Measurements from ENCODE around the gene ADGRG2.

The ADGRG2 gene

DNA sequence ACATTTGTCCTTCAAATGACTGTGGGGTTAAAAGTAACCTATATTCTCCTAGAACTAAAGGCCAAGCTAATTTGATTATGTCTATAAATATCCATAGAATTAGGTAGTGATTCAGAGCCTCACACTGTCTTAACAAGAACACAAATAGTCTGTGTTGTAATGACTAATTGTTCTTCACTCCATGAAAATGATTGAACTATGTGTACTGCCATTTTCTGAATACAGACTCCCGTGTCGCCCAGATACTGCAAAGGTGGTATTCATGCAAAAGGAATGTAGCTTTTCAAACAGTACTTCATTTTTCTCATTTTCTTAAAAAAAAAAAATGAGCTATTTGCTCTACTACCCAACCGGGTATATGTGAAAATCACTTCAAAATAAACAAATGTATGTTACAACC is 127.0 kb downstream of the ADGRG2 start:
- no peak for DNase-seq

DNA sequence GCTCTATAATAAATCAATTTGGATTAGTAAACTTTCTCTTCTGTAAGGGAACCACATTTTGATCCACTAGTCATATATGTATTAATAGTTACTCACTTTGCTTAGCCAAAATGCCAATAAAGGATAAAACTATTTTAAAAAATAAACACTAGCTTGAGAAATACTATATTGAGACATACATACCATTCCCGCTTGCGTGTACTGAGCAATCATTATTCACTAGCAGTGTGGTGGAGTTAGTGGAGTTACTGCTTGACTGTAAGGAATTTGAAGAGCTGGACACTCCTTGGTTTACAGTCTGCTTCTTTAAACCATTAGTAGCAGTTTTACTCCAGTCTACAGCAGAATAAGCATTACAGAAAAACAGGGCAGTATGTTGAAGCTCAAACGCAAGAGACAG is 127.6 kb downstream of the ADGRG2 start:
- no peak for DNase-seq

DNA sequence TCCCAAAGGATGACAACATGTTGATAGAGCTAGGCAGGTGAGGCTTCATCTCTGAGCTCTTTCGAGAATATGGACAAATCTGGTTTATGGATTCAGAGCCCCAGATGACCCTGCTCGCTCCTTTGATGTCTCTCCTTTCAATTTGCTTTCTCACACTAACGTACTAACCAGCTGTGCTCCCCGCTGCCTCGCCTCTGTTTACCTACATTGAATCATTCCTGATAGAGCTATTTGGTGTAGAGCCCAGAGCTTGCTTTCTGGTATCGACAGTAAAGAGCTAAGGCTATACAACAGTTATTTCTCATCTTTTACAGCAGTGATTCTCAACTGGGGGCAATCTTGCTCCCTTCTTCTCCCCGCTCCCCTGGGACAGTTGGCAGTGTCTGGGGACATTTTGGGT is 129.4 kb downstream of the ADGRG2 start:
- no peak for DNase-seq

DNA sequence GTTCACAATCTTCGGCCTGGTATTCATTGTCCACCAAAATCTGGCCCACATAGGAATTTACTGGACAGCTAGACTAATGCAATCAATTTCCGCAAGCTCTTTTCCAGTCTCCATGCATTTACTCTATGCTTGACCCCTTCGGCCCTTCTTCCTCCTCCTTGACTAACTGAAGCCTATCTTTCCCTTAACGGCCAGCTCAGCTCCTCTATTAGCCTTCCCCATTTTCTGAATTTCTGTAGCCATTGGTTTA is 137.2 kb downstream of the ADGRG2 start:
- no peak for DNase-seq

DNA sequence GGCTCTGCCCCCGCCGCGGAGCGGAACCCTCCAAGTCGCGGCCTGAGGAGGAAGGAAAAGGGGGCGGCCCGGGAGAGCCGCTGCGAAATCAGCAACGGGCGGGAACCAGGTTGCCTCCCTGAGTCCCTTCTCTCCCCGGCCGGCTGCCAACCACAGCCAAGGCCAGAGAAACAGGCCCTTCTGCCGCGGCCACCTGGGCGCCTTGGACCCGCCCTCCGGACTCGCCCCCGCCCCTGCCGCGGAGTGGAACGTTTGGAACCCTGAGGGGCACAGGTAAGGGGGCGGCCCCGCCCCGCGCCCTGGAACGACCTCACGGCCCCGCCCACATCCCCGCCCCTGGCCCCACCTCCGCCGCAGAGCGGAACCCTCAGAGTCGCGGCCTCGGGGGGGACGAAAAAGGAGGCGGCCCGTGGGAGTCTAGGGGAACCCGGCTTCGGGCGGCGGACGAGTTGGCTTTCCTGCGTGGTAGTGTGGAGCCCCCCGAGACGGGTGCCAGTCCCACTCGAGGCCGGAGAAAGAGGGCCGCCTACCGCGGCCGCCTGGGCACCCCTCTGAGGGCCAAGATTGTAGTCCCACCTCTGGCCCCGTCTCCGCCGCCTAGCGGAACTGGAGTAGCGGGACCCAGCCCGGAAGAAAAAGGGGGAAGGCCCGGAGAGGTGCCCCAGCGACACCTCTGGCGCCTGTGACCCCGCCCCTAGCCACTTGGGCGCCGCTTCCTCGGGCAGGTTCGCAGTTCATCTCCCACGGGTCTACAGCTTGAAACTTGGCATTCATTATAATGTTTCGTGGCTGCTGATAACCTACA is 137.7 kb downstream of the ADGRG2 start:
- peak; percentile 89 for DNase-seq

DNA sequence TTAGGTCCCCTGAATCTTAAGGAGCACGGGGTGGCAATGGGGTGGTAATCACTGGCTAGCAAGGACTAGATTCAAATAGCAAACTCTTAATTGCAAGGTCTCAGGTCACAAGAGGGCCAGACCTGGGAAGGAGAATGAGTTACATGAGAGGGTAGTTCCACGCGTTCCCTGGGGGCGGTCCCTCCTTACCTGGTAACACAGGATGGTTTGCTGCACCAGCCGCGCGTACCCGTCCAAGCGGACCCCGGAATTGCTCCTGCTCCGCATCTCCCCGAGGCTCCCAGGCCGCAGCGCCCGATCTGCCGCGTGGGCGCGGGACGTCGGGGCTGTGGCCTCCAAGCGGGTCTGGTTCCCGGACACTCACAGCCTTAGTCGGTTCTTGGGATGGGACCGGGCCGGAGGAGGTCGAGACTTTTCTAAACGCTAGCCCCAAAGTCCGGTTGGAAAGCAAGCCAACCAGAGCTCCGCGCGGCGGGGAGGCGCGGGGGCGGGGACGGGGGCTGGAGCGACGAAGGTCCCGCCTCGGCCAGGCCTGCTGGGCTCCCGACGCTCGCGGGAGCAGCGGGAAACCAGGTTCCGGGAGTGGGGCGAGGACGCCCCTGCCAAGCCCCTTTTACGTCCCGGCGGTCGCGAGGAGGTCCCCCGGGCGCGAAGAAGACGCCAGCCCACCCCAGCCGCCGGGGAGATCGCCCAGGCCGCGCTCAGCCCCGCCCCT is 138.4 kb downstream of the ADGRG2 start, which contains the start of gene PHKA2:
TSS of gene PHKA2 (minus strand) at position 449 of the 715 bp plus-strand sequence. CDS start at position 267, 182 bp downstream.
- DNase-seq: peak; percentile 77

DNA sequence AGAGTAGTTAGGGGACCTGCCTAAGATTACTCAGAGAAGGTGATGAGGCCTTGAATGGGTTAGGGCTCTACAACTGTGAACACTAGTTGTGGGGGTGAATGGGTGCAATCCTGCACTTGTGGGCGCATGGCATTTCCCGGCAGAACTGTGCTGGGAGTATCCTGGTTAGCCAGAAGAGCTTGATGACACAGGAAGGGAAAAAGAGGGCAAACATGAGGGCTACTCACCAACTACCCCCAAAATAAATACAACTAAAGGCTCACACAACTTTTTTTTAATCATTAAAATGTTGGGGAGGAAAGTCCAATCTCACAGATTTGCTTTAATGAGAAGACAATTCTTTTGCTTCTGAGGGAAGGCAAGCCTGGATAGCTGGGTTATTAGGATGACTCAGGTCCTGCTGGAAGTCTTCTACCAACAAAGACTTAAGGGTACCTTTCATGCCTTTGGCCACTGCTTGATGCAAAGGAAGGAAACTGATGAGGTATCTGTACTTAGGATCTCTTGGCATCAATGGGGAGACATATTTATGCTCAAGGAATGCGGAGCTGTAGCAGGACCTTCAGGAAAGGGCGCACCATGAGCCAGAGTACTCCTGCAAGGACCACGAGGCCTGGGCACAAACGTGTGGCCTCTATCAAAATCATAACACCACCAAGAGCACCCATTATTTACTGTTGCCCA is 141.0 kb downstream of the ADGRG2 start:
- no peak for DNase-seq

DNA sequence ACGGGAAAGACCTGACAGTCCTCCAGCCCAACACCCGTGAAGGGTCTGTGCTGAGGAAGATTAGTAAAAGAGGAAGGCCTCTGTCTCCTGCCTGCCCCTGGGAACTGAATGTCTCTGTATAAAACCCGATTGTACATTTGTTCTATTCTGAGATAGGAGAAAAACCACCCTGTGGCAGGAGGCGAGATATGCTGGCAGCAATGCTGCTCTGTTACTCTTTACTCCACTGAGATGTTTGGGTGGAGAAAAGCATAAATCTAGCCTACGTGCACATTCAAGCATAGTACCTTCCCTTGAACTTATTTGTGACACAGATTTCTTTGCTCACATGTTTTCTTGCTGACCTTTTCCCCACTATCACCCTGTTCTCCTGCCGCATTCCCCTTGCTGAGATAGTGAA is 142.0 kb downstream of the ADGRG2 start:
- DNase-seq: peak; percentile 70

DNA sequence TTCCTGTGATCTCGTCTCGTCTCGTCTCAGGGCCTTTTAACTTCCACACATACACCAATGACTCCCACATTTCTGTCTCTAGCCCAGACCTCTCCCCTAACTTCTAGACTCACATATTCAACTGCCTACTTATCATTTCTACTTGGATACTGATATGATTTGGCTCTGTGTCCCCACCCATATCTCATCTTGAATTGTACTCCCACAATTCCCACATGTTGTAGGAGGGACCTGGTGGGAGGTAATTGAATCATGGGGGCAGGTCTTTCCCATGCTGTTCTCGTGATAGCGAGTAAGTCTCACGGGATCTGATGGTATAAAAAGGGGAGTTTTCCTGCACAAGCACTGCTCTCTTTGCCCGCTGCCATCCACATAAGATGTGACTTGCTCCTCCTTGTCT is 147.3 kb downstream of the ADGRG2 start:
- no peak for DNase-seq

DNA sequence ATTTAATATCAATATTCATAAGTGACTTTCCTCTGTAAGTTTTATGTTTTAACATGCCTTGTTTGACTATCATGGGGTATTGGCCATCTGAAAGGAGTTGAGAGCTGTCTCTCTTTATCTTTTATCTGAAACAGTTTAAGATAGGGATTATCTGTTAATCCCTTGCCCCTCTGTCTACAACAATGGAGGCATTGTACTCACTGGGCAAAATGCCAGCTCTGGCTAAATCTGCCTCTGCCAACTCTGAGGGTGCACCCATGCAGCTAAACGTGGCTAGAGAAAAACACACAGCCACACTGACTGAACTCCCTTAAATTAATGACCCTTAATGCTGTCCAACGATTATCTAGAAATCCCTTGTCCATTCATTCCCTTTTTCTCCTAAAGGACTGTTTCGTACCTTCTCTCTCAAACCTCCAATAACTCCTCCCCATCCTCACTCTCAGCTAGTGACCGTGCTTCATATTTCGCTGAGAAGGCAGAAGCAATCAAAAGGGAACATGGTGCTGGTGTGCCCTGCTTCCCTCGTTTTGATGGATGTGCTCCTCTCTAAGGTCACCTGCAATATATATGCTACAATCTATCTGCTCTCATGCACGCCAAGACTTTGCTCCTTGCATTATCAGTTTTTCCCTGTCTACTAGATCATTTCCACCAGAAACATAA is 148.6 kb downstream of the ADGRG2 start:
- no peak for DNase-seq

DNA sequence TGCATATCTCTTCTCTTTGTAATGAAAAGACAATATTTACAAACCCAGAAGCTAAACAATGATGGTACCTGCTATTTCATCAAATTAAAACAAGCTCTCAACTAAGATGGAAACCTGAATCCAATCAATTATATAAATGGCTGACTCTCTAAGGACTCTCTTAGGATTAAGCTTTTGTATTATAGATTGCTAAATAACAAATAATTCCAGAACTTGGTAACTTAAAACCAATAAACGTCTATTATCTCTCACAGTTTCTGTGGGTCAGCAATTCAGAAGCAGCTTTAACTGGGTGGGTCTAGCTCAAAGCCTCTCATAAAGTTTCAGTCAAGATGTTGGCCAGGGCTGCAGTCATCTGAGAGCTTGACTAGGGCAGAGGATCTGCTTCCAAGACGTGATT is 150.8 kb downstream of the ADGRG2 start:
- DNase-seq: no peak

DNA sequence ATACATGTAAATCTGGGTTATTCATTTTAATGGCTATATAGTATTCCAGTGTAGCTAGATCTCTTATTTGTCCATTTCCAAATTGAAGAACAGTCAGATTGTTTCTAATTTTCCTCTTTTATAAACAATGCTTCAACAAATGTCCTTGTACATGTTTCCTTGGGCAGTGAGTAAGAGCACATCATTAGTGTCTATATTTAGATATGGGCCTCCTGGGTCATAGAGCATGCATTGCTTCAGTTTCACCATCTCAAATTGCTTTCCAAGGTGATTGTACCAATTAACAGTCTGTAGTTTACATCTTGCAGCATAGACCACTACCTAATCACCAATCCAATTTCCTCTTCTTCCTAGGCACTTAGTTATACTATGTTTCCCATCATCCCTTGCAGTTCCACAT is 151.8 kb downstream of the ADGRG2 start:
- no peak for DNase-seq

DNA sequence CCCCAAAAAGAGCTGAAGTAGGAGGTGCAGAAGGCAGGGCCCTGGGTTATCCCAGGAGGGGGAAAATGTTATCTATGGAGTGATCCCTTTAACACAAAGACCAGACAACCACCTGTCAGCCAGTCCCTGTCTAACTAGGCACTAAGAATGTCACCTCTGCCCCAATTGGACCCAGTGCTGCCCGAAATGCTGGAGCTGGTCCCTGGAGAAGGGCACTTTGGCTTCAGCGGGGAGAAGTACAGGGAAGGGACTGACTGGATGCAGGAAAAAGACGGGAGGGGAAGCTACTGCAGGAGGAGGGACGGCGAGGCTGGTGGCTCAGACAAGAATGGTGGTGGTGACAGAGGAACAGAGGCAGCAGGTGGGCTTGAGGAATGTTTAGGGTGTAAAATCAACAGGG is 155.6 kb downstream of the ADGRG2 start:
- DNase-seq: no peak

DNA sequence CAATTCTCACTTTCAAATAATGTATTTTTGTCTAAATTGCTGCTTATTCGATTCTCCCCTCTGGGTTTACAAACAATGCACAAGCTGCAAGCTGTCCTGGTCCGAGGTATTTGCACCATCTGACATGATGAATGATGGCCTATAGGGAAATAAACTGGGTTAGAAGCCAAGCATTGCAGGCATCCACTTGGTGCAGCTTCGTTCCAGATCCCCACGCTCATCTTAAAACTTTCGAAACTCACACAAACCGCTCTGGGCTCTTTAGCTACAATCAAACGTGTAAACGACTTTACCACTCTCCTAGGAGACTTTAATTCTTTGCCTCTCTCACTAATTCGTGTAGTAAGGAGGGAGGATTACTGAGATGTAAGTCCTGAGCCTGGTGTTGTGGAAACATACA is 157.4 kb downstream of the ADGRG2 start:
- DNase-seq: no peak

DNA sequence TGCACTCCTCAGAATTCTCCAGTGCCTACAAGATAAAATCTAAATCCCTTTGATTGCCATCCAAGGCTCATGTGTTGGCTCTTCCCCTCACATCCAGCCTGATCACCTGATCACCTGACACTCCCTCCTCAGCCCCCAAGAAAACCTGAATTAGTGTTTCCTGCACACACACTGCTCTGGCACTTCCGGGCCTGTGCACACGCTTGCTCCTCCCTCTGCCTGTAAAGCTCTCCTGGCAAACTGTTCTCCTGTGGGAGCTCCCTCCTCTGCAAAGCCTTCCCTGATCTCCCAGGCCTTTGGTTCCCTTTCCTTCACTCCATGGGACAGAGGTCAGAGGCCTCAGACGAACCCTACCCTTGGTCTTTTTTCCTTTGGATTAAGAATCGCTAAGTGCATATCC is 158.2 kb downstream of the ADGRG2 start:
- no peak for DNase-seq

DNA sequence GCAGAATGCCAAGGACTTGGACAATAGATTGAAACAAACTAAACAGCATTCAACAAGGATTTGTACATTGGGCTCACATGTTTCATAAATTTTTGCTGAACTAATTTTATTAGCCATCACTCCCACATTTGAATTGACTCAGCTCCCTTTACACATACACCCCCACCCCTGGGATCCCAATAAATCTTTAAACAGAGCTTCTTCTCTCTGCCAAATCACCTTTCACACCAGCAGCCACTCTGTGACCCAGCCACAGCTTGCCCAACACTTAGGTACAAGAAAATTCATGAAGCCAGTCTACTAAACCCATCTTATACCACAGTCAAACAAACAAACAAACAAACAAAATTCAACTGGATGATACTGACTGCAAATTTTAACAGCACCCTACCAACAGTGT is 159.9 kb downstream of the ADGRG2 start:
- no peak for DNase-seq

DNA sequence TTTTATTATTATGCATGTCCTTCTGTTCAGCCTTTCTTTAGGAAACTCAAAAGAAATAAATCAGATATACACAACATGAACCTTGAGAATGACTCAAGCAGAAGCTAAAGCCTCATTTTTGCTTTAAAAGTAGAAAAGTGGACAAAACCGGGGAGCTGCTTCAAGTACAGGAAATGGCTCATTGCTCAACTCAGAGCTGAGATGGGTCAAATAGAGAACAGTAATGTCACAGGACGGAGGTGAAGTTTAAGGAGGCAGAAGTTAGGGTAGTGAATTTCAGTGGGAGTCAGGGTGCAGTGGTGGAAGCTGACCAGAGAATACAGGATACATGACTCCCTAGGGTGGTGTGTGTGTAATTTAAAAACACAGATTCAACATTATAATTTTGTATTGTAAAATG is 160.6 kb downstream of the ADGRG2 start:
- DNase-seq: no peak

DNA sequence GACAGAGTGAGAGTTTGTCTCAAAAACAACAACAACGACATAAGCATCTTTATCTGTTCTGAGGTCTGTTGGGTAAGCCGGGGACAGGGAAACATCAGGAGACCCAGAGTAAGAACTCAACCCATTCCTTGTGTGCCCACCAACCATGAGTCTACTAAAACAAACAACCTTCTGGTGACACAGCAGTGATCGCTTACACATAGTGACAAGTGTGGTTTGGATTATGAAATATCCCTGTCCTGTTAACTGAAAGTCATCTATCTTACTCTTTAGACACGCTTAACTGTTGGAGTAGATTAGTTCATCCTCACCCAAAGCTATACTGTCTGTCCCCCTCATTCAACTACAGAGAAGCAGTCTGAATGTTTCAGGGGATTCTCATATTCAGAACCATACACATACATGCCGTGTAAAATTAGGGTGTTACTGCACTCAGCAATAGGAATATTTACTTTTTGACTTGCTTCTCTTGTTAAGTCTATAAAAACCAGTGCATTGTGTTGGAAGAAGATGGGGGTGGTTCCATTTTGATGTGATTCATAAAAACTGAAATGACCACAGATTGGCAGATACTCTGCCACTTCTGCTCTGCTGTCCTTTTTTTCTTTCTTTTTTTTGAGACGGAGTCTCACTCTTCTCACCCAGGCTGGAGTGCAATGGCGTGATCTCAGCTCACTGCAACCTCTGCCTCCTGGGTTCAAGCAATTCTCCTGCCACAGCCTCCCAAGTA is 165.8 kb downstream of the ADGRG2 start:
- peak; percentile 41 for DNase-seq

DNA sequence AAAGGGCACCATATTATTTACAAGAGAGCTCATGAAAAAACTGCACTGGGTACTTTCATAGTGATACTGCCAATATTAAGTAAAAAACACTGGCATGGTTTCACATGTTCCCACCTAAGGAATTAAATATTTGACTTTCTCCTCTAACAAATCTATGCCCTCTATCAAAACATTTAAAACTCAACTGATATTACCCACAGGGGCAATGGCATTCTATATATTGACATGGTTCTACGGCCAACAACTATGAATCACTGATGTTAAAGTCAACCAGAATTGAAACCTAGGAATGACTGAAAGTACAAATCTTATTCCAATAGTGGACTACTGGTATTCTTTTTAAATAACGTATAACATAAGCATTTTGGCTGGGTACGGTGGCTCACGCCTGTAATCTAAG is 166.6 kb downstream of the ADGRG2 start:
- no peak for DNase-seq

DNA sequence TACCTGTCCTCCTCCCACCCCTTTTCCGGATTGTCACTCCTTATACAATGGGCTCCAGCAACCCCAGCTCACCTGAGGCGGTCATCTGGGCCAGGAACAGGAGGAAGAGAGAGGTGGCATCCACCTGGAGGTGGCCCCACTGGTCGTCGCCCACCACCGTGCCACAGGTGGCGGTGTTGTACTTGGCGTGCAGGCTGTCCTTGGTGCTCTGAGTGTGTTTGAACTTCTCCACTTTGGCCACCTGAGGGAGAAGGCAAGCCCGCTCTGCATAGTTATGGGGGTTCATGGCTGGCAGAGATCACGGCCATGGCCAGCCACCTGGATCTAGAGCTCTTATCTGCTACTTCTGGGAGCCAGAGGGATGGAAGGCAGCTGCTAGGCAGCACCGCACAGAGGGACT is 171.2 kb downstream of the ADGRG2 start:
- DNase-seq: no peak

DNA sequence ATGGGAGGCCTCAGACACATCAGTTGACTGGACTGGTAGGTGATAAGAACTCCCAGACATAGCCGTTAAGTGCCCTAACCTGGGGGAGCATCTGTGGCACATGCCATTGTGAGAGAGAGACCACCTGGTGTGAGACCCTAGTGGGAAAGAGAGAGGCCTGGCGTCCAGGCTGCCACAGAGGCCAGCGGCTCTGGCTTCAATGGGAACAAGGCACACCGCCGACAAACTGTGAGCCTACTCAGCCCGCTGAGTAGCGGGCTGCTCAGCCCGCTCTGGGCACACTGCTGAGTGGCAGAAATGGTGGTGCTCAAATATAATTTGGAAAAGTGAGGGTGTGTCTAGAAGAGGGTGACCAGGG is 172.3 kb downstream of the ADGRG2 start:
- DNase-seq: no peak

DNA sequence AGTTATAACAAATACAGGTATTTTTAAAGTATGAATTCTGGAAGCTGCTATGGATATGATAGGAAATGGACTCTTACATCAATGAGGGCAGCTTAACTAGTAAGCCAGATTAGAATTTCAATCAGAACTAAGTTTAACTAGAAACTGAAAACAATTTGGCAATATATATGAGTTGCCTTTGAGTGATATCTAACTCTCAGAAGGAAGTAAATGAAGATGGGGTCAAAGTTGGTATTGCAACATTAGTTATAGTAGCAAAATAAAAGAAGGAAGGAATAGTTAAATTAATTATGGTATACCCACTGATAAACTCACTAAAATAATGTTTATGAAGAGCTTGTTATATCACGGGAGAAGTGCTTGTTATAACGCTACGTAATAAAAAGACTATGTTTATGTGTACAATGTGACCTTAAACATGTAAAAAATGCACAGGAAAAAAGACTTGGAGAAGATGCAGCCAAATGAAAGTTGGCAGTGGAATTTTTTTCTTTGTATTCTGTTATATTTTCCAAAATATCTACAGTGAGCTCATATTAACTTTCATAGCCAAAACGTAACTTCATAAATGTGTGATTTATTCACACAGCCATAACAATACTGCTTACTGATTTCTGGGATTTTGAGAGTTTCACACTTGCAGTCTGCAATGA is 172.9 kb downstream of the ADGRG2 start:
- DNase-seq: no peak

DNA sequence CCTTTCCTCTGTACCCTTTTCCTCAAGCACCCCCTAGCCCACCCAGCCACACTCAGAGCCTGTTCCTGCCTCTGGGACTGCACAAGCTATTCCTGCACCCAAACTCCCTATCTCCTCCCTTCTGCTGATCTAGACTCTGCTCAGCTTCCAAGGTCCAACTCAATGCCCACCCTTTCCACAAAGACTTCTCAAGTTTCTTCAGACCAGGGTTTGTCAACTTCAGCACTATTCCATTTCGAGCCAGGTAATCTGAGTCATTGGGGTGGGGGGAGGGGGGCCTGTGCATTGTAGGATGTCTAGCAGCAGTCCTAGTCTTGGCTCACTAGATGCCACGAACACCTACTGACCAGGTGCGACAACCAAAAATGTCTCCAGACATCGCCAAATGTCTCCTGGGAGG is 175.7 kb downstream of the ADGRG2 start:
- no peak for DNase-seq
